HuH-7.5 (cell line): ENCODE data around the gene ATXN7L1.

ENCODE experiments used
- DNase-seq: peaks from one replicate; pipeline ENCODE4 v3.0.0; 2011; ENCODE audit warnings: low spot score

ATXN7L1 gene

GRCh38 chr7:105580022-105580740 is 296.2 kb downstream of the ATXN7L1 start:
- DNase-seq: no peak

DNA sequence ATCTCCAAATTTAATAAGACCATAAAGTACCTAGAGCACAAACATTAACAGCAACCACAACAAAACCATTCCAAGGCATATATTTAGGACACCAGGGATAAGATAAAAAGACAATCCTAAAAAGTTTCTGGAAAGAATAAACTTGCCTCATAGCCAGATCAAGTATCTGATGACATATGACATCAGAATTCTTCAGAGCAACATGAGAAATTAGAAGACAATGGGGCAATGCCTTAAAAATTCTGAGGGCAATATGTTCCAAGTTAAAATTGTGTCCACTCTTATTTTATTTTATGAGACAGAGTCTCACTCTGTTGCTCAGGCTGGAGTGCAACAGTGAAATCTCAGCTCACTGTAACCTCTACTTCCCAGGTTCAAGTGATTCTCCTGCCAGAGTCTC is 297.9 kb downstream of the ATXN7L1 start:
- DNase-seq: no peak

GRCh38 chr7:105577251-105577650 is 299.1 kb downstream of the ATXN7L1 start:
- DNase-seq: no peak

GRCh38 chr7:105571891-105572290 is 304.5 kb downstream of the ATXN7L1 start:
- DNase-seq: no peak

GRCh38 chr7:105567821-105568220 is 308.6 kb downstream of the ATXN7L1 start:
- no peak for DNase-seq

DNA sequence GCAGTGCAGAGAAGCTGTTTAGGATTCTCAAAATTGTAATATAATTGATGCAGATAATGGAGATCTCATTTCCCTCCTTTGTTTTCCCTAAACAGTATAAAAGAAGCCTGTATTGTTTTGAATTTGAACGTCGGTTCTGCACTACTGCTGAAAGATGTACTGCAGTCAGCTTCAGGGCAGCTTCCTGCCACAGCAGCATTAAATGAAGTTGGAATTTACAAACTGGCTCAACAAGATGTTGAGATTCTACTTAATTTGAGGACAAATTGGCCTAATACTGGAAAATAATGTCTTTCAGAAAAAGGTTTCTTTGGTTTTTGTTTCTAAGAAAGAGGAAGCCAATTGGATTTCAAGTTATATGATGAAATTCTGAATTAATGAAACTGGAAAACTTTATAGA is 309.4 kb downstream of the ATXN7L1 start:
- DNase-seq: no peak

DNA sequence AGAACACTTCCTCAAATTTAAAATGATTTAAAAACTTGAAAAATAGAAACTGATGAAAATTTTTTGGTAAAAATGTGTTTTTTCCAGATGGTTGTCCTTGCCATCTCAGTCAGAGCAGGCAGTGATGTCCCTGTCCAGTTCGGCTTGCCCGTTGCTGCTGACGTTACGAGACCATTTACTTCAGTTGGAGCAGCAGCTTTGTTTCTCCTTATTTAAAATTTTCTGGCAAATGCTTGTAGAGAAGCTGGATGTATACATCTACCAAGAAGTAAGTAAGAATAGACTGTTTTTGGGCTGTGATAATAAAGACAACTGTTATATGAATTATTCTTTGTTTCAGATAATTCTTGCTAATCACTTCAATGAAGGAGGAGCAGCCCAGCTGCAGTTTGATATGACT is 311.2 kb downstream of the ATXN7L1 start:
- no peak for DNase-seq

GRCh38 chr7:105559926-105560325 is 316.5 kb downstream of the ATXN7L1 start:
- no peak for DNase-seq
